HG02938 (cell line): ENCODE results near the gene TOMM5.
"Not testable (repeated sequence)": the region's sequence is repeated elsewhere in the genome, so short reads cannot be mapped to it uniquely, and the experiment has no call there.

Experiments
- ATAC-seq: cut with Tn5 transposase; IDR thresholded peaks from one replicate; pipeline ENCODE4 v1.9.1; 2021; ENCODE audit warnings: mild to moderate bottlenecking, moderate library complexity; ENCODE audit not compliant: unreplicated experiment

The TOMM5 gene

DNA sequence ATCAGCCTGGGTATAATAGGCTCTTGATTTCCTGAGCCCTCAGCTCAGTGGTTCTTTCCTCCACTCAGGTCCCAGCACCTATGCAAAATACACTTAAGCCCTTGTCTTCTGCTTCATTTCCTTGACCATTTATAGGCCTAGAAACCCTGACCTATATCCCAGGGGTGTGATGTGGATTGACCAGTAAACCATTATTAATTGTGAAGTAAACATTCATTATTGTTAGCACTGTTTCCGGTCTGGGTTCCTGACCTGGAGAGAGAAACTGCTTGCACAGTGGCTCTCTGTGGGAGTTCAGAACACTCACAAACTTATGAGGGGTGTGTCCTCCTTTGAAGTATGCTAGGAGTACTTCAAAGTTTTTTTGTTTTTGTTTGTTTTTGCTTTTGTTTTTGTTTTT lies 19.6 kb upstream of the TOMM5 start:
- no peak for ATAC-seq

- no peak for ATAC-seq
Measured at GRCh38 chr9:37611014-37611413, 18.6 kb upstream of the TOMM5 start.

DNA sequence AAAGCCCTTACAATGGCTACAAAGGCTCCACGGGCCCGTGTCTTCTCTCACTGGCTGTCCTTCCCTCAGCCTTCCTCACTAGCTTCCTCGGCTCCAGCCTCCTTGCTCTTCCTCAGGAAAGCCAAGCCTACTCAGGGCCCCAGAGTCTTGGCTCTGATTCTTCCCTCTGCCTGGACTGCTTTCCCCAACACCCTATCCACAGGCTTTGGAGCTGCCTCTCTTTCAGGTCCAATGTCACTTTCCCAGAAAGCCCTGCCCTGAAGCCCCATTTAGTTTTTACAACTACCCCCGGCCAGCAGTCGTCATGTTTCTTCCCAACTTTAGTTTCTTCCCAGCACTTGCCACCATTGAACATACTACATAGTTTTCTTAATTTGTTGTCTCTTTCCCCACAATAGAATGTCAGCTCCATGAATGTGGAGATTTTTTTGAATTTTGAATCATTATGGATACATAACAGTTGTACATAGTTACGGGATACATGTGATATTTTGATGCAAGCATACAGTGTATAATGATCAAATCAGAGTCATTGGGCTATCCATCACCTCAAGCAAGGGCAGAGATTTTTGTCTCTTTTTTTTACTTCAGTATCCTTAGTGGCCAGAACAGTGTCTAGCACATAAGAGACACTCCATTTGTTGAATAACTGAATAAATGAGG lies 17.5 kb upstream of the TOMM5 start:
- ATAC-seq = no peak

- ATAC-seq = no peak
Measured at GRCh38 chr9:37608250-37608649, 15.9 kb upstream of the TOMM5 start.

DNA sequence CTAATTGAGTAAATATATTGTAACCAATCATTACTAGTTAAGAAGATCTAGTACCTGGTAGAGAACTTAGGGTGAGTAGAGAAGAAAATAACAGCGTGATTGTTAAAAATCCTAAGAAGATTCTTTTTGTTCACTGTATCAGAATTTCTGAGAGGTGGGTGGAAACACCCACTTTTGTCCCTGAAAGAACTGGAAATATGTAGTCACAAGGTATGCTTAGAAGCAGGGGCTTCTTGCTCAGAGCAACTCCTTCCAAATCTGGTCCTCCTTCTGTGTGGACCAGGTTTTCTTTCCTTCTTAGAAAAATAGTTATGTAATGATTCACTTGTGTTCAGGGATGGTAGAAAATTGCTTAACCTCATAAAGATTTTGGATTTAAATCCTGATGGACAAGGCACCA lies 11.9 kb upstream of the TOMM5 start:
- ATAC-seq = no peak

GRCh38 chr9:37602817-37603216 lies 10.4 kb upstream of the TOMM5 start:
- ATAC-seq = no peak

GRCh38 chr9:37602061-37602460 lies 9.7 kb upstream of the TOMM5 start:
- not testable (repeated sequence) for ATAC-seq

- ATAC-seq = no peak
Measured at GRCh38 chr9:37596504-37596903, 4.1 kb upstream of the TOMM5 start.

- ATAC-seq = no peak
Measured at GRCh38 chr9:37593883-37594448, 1.6 kb upstream of the TOMM5 start.

- no peak for ATAC-seq
Measured at GRCh38 chr9:37587521-37587920, 4.9 kb downstream of the TOMM5 start.

DNA sequence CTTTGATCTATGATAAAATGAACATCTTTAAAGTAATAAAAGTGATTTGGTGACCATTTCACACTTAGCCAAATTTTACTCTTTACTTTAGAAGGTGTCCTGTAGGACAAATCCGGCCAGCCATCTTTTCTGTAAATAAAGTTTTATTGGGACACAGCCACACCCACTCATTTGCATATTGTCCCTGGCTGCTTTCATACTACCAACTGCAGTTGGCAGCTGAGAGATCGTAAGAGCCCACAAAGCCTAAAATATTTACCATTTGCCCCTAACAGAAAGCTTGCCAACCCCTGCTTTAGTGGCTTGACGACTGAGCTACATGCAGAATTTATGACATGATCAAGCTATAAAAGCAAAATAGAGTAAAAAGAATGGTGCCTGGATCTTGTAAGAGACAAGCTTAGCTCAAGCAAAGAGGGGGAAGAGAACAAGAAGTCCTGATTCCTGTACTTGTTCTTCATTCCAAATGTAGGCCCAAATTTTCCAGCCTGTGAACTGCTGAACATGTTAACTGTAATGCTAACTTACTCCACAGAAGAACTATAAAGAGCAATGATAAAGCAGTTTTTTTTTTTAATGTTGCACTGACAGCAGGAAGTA lies 8.8 kb downstream of the TOMM5 start:
- ATAC-seq = no peak

DNA sequence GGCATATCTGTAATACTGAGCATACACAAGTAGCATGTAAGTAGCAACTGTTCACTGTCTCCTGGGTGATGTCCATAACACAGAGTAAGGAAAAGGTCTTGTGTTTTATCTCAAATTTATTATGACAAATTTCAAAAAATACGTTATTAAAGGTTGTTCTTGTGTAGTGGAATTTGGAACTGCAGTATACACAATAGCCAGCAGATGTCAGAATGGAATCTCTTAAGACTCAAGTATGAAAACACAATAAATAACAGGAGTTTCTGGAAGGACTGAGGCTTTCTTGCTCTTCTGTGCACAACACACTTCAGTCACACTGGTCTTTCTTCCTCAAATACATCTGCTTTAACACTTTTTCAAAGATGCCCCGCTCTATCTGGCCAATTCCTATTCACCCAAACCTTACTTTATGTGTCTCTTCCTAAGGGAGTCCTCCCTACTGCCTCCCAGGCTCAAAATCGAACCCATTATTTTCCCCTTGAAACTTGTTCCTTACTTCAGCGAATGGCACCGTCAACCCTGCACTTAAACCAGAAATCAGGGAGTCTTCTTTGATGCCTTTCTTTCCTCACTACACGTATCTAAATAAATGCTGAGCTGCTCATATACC lies 9.7 kb downstream of the TOMM5 start:
- ATAC-seq = no peak

DNA sequence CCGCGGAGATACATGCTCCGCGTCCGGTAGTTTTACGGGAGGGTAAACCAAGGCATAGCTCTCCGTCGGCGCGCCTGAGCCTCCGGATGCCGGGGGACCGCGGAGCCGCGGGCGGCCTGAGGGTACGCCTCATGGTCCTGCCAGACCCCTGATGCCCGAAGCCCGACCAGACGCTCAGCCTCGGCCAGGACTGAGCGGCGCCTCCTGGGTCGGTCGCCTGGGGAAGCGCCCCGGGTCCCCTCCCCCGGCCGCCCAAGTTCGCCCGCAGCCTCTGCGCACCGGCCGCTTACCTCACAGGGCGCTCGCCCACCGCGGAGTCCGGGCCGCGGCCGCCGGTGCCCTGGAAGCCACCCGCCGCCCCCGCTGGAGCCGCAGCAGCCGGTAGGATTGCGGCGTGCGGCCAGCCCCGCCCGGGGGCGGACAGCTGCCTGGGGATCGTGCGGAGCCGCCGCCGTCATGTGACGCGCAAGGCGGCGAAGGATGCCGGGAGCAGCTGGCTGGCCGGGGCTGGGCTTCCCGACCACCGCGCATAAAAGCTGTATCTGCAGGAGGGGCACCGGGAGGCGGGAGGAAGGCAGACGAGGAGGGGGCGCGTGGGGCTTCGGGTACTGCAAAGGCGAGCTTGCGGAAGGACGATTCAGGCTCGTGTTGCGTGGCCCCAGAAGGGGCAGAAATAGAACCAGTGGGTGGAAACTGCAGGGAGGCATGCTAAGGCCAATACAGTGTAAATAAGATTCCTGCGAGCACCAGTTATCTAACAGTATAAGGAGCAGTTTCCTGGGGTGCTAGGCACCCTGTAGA lies 16.3 kb downstream of the TOMM5 start, which contains the start of gene FBXO10:
Gene FBXO10 (minus strand): TSS at position 460 of the 801 bp plus-strand sequence. CDS start 34,612 bp downstream, outside the sequence.
- peak; percentile 55 for ATAC-seq

DNA sequence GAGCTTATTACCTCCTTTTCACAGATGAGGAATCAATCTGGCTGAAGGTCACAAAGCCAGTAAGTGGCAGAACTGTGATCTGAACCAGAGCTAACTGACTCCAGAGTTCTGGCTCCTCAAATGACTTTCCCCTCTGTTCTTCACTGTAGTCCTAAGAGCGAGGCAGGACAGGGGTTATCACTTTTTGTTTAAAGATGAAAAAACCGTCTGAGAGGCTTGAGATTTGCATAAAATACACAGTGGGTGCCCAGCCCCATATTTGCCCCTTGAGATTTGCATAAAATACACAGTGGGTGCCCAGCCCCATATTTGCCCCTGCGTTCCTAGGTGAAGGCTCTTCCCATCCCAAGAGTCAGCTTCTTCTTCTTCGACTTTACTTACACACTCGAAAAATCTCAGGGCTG lies 16.9 kb downstream of the TOMM5 start:
- peak; percentile 51 for ATAC-seq

DNA sequence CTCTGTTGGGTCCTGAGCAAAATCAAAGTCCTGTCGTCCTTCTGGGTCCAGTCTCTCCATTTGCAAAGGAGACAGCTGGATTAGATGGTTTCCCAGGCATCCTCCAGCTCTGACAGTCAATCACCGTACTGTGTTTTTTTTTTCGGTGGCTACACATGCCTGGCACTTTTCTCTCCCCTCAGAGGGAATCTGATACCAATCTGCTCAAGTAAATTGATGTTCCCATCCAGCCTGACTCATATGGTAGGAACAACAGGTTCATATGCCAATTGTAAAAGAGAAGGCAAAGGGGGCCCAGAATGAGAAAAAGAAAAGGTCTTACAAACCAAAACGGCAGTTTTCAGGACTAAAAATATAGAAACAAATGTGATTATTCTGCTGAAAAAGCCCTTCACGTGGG lies 17.4 kb downstream of the TOMM5 start:
- no peak for ATAC-seq

DNA sequence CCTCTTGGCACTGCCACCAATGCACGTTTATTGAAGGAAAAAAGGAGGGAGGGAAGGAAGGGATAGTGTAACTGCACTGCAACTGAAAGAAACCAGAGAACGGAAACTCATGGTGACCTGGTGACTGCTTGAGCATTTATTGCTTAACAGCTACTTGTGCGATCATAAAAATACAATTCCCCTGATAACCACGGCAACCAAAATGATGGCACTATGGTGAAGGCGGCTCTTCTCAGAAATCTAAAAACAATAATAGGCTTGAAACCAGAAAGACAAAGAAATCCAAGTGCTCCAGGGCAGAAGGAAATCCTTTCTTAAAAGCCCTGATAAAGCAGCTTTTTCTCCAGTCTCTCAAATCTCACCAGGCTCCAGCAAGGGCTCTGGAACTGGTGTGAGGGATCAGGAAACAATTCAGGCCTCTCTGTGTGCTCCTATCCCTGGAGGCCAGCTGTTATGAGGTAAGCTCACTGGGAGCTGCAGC lies 18.1 kb downstream of the TOMM5 start:
- no peak for ATAC-seq

DNA sequence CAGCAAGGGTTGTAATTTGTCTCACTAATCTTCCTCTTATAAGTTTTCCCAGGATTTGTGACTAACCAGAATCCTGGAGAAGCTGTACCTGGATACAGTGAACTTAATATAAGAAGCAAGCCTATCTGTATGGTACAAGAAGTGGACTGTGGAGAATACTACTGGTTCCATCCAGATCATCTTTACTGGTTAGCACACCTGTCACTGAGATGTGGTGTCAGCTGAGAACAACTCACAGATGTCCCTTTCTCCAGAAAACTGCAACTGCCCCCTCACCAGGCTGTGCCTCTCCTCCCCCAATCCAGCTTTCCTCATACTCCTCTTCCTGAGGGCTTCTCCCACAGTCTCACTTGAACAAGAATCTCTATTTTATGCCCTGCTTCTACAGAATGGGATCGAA lies 21.1 kb downstream of the TOMM5 start:
- no peak for ATAC-seq

DNA sequence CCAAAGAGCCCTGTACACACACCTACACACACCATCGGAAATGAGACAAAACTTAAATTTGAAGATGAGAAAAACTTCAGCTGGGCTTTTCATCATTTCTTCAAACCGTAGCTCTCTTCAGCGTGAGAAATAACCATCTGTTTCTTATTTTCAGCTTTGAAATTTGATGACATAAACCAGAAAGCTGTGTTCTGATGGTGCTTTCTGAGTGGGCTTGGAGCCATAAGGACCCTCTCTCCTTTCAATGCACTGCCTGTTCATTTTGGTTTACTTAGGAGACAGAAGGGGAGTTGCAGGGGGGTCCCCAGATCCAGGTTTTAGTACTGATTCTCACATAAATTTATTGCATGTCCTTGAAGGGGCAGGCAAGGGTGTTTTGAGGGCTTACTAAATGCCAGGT lies 25.7 kb downstream of the TOMM5 start:
- peak; percentile 18 for ATAC-seq

GRCh38 chr9:37565661-37566618 lies 26.5 kb downstream of the TOMM5 start:
- ATAC-seq = peak; percentile 56

- no peak for ATAC-seq
Measured at GRCh38 chr9:37564916-37565315, 27.5 kb downstream of the TOMM5 start.
